GM23338 (cell line): ENCODE measurements around the gene MEIOB.

Source experiments
- CREB1 ChIP-seq: fragments of 250-450 bp; sonication (Bioruptor Pico); IDR thresholded peaks from 2 replicates; pipeline ENCODE4 v1.5.0; 2020; ENCODE audit warnings: low read depth, mild to moderate bottlenecking, moderate library complexity
- EZH2 ChIP-seq: fragments of 200-600 bp; sonication (generic); IDR thresholded peaks from one replicate; pipeline ENCODE4 v1.8.0; 2017; ENCODE audit warnings: antibody characterized with exemption, mild to moderate bottlenecking, low read depth; ENCODE audit not compliant: unreplicated experiment
- EZH2phosphoT487 ChIP-seq: fragments of 200-600 bp; sonication (generic); IDR thresholded peaks from one replicate; pipeline ENCODE4 v1.8.1; 2018; ENCODE audit warnings: antibody characterized with exemption; ENCODE audit not compliant: unreplicated experiment
- JUNB ChIP-seq: IDR thresholded peaks from one replicate; pipeline ENCODE4 v1.6.1; 2016; ENCODE audit warnings: antibody characterized with exemption; ENCODE audit not compliant: unreplicated experiment
- NANOG ChIP-seq: IDR thresholded peaks from 2 replicates; pipeline ENCODE4 v1.6.1; 2016; ENCODE audit warnings: antibody characterized with exemption, borderline replicate concordance
- POLR2AphosphoS5 ChIP-seq: IDR thresholded peaks from 2 replicates; pipeline ENCODE4 v1.6.1; 2016; ENCODE audit warnings: antibody characterized with exemption, low read depth
- STAT1 ChIP-seq: IDR thresholded peaks from one replicate; pipeline ENCODE4 v1.6.1; 2016; ENCODE audit warnings: antibody characterized with exemption; ENCODE audit not compliant: unreplicated experiment
- ZNF331 ChIP-seq: fragments of 250-450 bp; sonication (Bioruptor Pico); IDR thresholded peaks from 2 replicates; pipeline ENCODE4 v1.5.0; 2020; ENCODE audit warnings: low read depth, mild to moderate bottlenecking, moderate library complexity
- TF ChIP-seq, protein P1 (sequence below), 2 experiments: fragments of 200-600 bp in 1 of 2; sonication (generic) in 1 of 2; conservative IDR thresholded peaks; 2 replicates each; pipeline versions ENCODE4 v1.5.1 to v1.6.1; 2016 to 2017; ENCODE audit warnings: antibody characterized with exemption in 2 of 2, low read depth in 2 of 2, mild to moderate bottlenecking in 2 of 2, moderate library complexity in 1 of 2
- TF ChIP-seq, protein P2 (sequence below): IDR thresholded peaks from 2 replicates; pipeline ENCODE4 v1.6.1; 2016; ENCODE audit warnings: antibody characterized with exemption
- TF ChIP-seq, protein P3 (sequence below): fragments of 250-450 bp; sonication (Bioruptor Pico); IDR thresholded peaks from 2 replicates; pipeline ENCODE4 v1.5.0; 2020; ENCODE audit warnings: mild to moderate bottlenecking, moderate library complexity
- TF ChIP-seq, protein P4 (sequence below): IDR thresholded peaks from one replicate; pipeline ENCODE4 v1.6.1; 2018; ENCODE audit warnings: antibody characterized with exemption; ENCODE audit not compliant: unreplicated experiment

DNA sequence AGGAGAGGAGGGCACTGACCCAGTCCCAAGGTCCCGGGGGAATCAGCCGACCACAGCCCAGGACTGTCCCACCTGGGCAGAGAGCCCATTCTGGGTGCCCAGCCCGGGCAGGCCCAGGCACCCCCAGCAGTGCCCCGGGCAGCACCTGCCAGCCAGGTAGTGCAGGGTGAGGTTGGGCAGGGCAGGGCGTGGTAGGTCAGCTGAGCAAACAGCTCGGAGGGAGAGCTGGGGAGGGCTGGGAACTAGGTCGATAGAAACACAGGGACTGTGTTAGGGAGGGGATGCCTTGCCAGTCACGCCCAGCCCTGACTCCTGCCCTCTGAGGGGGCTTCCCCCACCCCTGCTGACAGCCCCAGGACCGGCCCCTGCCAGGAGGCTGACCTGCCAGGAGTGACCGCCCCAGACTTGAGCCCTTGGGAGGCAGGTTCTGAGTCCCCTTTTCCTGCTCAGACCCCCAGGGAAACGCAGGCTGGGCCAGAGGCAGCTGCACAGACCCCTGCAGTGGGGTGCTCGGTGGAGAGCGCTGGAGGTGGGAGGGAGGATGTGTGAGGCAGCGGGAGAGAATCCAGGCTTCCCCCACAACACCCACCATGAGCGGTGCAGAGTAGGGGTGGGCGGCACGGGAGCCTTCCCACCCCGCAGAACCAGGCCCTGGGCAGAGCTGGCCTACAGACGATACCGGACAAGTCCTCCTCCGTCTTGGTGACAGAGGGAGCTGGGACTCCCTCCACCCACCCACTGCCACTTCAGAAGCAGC, 41.5 kb upstream of the MEIOB start:
- TF ChIP-seq, protein P1, sequence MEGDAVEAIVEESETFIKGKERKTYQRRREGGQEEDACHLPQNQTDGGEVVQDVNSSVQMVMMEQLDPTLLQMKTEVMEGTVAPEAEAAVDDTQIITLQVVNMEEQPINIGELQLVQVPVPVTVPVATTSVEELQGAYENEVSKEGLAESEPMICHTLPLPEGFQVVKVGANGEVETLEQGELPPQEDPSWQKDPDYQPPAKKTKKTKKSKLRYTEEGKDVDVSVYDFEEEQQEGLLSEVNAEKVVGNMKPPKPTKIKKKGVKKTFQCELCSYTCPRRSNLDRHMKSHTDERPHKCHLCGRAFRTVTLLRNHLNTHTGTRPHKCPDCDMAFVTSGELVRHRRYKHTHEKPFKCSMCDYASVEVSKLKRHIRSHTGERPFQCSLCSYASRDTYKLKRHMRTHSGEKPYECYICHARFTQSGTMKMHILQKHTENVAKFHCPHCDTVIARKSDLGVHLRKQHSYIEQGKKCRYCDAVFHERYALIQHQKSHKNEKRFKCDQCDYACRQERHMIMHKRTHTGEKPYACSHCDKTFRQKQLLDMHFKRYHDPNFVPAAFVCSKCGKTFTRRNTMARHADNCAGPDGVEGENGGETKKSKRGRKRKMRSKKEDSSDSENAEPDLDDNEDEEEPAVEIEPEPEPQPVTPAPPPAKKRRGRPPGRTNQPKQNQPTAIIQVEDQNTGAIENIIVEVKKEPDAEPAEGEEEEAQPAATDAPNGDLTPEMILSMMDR (conservative IDR thresholded peaks at IDR 0.05; ENCODE audit: low read depth in 2 of 2) = no peak
- TF ChIP-seq EZH2 (no peak), POLR2AphosphoS5 (no peak), CREB1 (no peak), EZH2phosphoT487 (no peak), STAT1 (no peak), JUNB (no peak), NANOG (no peak), ZNF331 (CRISPR knock-in tag) (no peak)
- TF ChIP-seq, protein P2, sequence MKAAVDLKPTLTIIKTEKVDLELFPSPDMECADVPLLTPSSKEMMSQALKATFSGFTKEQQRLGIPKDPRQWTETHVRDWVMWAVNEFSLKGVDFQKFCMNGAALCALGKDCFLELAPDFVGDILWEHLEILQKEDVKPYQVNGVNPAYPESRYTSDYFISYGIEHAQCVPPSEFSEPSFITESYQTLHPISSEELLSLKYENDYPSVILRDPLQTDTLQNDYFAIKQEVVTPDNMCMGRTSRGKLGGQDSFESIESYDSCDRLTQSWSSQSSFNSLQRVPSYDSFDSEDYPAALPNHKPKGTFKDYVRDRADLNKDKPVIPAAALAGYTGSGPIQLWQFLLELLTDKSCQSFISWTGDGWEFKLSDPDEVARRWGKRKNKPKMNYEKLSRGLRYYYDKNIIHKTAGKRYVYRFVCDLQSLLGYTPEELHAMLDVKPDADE = no peak
- TF ChIP-seq, protein P3, sequence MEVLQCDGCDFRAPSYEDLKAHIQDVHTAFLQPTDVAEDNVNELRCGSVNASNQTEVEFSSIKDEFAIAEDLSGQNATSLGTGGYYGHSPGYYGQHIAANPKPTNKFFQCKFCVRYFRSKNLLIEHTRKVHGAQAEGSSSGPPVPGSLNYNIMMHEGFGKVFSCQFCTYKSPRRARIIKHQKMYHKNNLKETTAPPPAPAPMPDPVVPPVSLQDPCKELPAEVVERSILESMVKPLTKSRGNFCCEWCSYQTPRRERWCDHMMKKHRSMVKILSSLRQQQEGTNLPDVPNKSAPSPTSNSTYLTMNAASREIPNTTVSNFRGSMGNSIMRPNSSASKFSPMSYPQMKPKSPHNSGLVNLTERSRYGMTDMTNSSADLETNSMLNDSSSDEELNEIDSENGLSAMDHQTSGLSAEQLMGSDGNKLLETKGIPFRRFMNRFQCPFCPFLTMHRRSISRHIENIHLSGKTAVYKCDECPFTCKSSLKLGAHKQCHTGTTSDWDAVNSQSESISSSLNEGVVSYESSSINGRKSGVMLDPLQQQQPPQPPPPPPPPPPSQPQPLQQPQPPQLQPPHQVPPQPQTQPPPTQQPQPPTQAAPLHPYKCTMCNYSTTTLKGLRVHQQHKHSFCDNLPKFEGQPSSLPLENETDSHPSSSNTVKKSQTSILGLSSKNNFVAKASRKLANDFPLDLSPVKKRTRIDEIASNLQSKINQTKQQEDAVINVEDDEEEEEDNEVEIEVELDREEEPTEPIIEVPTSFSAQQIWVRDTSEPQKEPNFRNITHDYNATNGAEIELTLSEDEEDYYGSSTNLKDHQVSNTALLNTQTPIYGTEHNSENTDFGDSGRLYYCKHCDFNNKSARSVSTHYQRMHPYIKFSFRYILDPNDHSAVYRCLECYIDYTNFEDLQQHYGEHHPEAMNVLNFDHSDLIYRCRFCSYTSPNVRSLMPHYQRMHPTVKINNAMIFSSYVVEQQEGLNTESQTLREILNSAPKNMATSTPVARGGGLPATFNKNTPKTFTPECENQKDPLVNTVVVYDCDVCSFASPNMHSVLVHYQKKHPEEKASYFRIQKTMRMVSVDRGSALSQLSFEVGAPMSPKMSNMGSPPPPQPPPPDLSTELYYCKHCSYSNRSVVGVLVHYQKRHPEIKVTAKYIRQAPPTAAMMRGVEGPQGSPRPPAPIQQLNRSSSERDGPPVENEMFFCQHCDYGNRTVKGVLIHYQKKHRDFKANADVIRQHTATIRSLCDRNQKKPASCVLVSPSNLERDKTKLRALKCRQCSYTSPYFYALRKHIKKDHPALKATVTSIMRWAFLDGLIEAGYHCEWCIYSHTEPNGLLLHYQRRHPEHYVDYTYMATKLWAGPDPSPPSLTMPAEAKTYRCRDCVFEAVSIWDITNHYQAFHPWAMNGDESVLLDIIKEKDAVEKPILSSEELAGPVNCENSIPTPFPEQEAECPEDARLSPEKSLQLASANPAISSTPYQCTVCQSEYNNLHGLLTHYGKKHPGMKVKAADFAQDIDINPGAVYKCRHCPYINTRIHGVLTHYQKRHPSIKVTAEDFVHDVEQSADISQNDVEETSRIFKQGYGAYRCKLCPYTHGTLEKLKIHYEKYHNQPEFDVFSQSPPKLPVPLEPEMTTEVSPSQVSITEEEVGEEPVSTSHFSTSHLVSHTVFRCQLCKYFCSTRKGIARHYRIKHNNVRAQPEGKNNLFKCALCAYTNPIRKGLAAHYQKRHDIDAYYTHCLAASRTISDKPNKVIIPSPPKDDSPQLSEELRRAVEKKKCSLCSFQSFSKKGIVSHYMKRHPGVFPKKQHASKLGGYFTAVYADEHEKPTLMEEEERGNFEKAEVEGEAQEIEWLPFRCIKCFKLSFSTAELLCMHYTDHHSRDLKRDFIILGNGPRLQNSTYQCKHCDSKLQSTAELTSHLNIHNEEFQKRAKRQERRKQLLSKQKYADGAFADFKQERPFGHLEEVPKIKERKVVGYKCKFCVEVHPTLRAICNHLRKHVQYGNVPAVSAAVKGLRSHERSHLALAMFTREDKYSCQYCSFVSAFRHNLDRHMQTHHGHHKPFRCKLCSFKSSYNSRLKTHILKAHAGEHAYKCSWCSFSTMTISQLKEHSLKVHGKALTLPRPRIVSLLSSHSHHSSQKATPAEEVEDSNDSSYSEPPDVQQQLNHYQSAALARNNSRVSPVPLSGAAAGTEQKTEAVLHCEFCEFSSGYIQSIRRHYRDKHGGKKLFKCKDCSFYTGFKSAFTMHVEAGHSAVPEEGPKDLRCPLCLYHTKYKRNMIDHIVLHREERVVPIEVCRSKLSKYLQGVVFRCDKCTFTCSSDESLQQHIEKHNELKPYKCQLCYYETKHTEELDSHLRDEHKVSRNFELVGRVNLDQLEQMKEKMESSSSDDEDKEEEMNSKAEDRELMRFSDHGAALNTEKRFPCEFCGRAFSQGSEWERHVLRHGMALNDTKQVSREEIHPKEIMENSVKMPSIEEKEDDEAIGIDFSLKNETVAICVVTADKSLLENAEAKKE (CRISPR knock-in tag) = no peak
- TF ChIP-seq, protein P4, sequence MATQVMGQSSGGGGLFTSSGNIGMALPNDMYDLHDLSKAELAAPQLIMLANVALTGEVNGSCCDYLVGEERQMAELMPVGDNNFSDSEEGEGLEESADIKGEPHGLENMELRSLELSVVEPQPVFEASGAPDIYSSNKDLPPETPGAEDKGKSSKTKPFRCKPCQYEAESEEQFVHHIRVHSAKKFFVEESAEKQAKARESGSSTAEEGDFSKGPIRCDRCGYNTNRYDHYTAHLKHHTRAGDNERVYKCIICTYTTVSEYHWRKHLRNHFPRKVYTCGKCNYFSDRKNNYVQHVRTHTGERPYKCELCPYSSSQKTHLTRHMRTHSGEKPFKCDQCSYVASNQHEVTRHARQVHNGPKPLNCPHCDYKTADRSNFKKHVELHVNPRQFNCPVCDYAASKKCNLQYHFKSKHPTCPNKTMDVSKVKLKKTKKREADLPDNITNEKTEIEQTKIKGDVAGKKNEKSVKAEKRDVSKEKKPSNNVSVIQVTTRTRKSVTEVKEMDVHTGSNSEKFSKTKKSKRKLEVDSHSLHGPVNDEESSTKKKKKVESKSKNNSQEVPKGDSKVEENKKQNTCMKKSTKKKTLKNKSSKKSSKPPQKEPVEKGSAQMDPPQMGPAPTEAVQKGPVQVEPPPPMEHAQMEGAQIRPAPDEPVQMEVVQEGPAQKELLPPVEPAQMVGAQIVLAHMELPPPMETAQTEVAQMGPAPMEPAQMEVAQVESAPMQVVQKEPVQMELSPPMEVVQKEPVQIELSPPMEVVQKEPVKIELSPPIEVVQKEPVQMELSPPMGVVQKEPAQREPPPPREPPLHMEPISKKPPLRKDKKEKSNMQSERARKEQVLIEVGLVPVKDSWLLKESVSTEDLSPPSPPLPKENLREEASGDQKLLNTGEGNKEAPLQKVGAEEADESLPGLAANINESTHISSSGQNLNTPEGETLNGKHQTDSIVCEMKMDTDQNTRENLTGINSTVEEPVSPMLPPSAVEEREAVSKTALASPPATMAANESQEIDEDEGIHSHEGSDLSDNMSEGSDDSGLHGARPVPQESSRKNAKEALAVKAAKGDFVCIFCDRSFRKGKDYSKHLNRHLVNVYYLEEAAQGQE = no peak
